GM12873 (cell line): ENCODE measurements around the gene AANAT.
A peak's percentile ranks its signal among the peaks of the same experiment; 100 is the strongest.

Source experiments
- CTCF ChIP-seq: IDR thresholded peaks from 2 replicates; pipeline ENCODE4 v1.5.1; 2012; ENCODE audit warnings: low read depth, mild to moderate bottlenecking, moderate library complexity, low read length, control low read depth; ENCODE audit not compliant: insufficient read depth; ENCODE audit errors: missing control alignments

AANAT gene

GRCh38 chr17:76502341-76503211, 35.2 kb downstream of the AANAT start:
- no peak for TF ChIP-seq CTCF

- peak; percentile 27 for TF ChIP-seq CTCF
Observed at GRCh38 chr17:76504117-76504516, 36.7 kb downstream of the AANAT start.

- TF ChIP-seq CTCF, result peak; percentile 88
Observed at GRCh38 chr17:76506408-76507345, 39.3 kb downstream of the AANAT start.

DNA sequence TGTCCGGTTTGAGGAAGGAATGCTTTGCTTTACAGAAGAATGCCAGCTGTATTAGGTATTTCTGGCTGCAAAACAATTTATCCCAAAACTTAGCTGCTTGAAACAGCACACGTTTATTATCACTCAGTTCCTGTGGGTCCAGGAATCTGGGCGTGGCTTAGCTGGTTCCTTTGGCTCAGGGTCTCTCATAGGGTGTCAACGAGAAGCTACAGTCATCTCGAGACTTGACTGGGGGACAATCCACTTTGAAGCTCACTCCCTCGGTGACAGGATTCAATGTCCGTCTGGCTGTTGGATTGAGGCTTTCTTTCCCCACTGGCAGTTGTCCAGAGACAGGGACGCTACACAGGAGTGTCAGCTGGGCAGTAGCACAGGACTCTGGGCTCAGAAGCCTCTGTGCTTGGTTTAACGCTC, 43.4 kb downstream of the AANAT start:
- TF ChIP-seq CTCF, result no peak

DNA sequence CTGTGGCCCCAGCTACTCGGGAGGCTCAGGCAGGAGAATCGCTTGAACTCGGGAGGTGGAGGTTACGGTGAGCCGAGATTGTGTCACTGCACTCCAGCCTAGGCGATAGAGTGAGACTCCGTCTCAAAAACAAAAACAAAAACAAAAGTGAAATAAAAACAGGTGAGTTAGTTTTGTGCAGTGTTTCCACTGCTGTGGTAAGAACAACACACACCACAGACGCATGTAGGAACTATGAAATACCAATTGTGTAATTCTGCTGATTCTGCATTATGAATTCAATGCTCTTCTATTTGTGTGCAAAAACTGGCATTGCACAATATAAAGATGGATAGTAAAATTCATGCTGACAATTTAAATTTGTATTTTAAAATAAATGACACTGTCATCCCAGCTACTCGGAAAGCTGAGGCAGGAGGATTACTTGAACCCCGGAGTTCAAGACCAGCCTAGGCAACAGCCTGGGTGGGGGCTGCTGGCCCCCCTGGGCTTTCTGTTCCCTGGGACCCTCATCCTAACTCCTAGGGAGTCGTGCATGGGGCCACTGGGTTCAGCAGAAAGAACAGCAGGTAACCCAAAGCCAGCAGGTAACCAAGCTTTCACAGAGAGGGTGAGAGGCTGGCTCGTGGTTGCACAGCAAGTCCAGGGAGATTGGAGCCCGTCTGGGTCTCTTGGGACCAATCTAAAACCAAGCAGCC, 44.4 kb downstream of the AANAT start:
- no peak for TF ChIP-seq CTCF

DNA sequence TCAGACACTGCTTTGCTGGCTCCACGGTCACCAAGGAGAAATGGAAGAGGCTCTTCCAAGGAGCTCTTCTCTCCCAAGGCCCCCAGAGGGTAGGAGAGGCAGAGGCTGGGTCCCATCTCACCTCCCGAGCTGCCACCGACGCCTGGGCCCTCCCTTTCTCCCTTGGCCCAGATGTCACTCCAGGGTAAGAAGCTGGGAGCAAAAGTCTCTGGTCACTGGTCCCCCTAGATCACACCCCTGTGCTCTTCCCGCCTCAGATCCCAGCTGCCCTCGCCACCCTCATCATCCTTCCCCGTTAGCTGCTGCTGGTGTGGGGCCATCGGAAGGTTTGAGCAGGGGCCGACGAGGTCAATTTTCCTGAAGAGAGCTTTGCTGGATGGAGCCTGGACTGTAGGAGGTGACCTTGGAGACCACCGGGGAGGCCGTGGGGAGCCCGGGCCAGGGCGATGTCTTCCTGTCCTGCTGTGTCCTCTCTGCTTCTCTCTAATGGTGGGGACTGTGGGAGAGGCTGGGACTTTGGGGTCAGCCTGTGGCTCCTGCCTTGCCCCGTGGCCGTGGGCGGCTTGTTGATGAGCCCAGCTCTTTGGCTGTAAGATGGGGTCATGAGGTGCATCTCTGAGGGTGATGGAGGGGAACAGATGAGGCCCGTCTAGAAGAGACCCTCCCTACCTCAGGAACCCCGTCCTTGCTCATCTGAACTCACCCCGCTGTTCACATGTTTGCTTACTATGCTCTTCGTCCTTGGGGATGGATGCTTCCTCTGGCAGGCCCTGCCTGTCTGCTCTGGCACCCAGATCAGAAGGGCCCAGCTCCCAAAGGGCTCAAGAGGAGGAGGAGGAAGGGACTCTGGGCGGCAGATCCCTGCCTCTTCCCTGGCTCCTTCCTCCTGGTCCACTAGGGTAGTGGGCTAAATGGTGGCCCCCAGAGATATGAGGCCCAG, 45.2 kb downstream of the AANAT start:
- no peak for TF ChIP-seq CTCF
